Measurements from ENCODE around the gene IPO5. TPM values are rescaled to one million over a fixed set of nuclear protein-coding genes. Genes with fewer than 3 reads are reported as not detected.
"Not testable (repeated sequence)": the region's sequence is repeated elsewhere in the genome, so short reads cannot be mapped to it uniquely, and the experiment has no call there.

The IPO5 gene
- total and polyA plus RNA-seq, 2 donors = 58.9 to 164 TPM

GRCh38 chr13:98007001-98007400 is 53.5 kb downstream of the IPO5 start:
- Histone ChIP-seq H3K36me3 (ENCODE audit: insufficient read depth) (peaks cover 8% of the 10 kb centered on the region), H3K27ac (ENCODE audit: low read depth) (no peak overlapping the region), H3K4me1 (ENCODE audit: insufficient read depth) (no peaks in the 10 kb centered on the region), H3K4me3 (ENCODE audit: low read depth, low read length) (no peak overlapping the region)
- WGBS = 98% methylated on average over 5 of the region's 5 CpGs
- DNase-seq (ENCODE audit: extremely low spot score) = no peak

GRCh38 chr13:98013241-98013640 is 59.8 kb downstream of the IPO5 start:
- 86% methylated on average over 9 of the region's 9 CpGs for WGBS
- Histone ChIP-seq H3K4me1 (ENCODE audit: insufficient read depth) (no peaks in the 10 kb centered on the region), H3K36me3 (ENCODE audit: insufficient read depth) (peaks cover 8% of the 10 kb centered on the region), H3K4me3 (ENCODE audit: low read depth, low read length) (no peak overlapping the region), H3K27ac (ENCODE audit: low read depth) (no peak overlapping the region)
- DNase-seq (ENCODE audit: extremely low spot score) = no peak

GRCh38 chr13:98014766-98015165 is 61.3 kb downstream of the IPO5 start:
- no peak for DNase-seq (ENCODE audit: extremely low spot score)
- H3K4me3 ChIP-seq (ENCODE audit: low read depth, low read length) = no peak overlapping the region
- peaks cover 15% of the 10 kb centered on the region for H3K36me3 ChIP-seq (ENCODE audit: insufficient read depth)
- H3K4me1 ChIP-seq (ENCODE audit: insufficient read depth) = no peaks in the 10 kb centered on the region
- no peak overlapping the region for H3K27ac ChIP-seq (ENCODE audit: low read depth)

- Histone ChIP-seq H3K27ac (ENCODE audit: low read depth) (no peak overlapping the region), H3K36me3 (ENCODE audit: insufficient read depth) (peaks cover 9% of the 10 kb centered on the region), H3K4me1 (ENCODE audit: insufficient read depth) (no peaks in the 10 kb centered on the region), H3K4me3 (ENCODE audit: low read depth, low read length) (no peak overlapping the region)
- no peak for DNase-seq (ENCODE audit: extremely low spot score)
- WGBS = 95% methylated on average over 4 of the region's 4 CpGs
These were observed 64.8 kb downstream of the IPO5 start for GRCh38 chr13:98018293-98018692.

DNA sequence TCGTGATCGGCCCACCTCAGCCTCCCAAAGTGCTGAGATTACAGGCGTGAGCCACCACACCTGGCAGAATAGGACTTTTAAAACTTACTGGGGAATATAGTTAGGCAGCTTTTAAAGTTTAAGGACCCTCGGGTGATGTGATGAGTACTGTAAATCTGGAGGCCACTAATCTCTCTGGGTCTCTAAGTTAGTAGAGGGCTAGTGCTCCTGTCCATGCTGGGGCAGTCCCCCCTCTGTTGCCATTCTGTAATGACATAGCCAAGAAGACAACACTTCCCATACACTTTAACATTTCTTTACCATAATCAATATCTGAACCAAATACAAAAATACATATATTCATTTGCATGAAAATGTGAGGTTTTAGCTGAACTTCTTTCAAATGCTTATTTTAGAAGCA is 65.7 kb downstream of the IPO5 start:
- WGBS = 98% methylated on average over 4 of the region's 4 CpGs
- DNase-seq (ENCODE audit: extremely low spot score) = no peak
- H3K36me3 ChIP-seq (ENCODE audit: insufficient read depth) = peaks cover 9% of the 10 kb centered on the region
- H3K4me1 ChIP-seq (ENCODE audit: insufficient read depth) = no peaks in the 10 kb centered on the region
- H3K27ac ChIP-seq (ENCODE audit: low read depth) = no peak overlapping the region
- H3K4me3 ChIP-seq (ENCODE audit: low read depth, low read length) = no peak overlapping the region

DNA sequence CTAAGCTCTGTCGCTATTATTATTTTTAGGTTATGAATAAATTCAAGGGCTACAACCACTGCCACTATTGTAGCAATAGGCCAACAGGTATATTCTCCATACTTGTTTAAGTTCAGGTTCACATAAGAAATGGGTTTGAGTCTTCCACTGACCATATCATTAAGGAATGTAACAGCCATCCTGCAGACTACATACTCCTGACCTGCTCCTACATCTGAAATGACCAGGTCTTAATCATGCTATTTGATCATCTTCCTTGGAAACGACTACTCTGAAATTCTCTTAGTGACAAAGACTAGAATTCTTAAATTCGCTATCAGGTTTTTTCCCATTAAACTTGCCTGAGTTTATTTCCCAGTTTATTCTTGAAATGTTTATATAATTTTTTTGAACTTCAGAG is 66.8 kb downstream of the IPO5 start:
- no peak for DNase-seq (ENCODE audit: extremely low spot score)
- H3K4me1 ChIP-seq (ENCODE audit: insufficient read depth) = no peaks in the 10 kb centered on the region
- WGBS = 93% methylated on average over 3 of the region's 3 CpGs
- no peak overlapping the region for H3K27ac ChIP-seq (ENCODE audit: low read depth)
- H3K36me3 ChIP-seq (ENCODE audit: insufficient read depth) = peaks cover 9% of the 10 kb centered on the region
- no peak overlapping the region for H3K4me3 ChIP-seq (ENCODE audit: low read depth, low read length)

DNA sequence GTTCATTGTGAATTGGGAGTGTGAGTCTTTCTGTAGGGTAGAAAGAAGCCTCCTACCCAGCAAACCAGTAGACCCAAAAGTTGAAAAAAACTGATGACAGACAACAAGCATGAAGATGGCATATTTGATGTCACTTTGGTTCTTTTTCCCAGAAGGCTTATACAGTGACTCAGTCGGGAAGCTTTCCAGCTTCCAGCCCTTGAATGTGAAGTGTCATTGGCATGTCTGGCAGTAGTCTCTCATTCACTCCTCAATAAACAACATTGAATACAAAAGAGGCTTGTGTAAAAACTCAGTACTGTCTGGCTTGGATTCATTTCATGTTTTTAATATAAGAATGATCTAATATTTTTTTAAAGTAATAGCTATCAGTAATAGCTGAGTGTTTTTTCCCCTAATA is 68.7 kb downstream of the IPO5 start:
- H3K27ac ChIP-seq (ENCODE audit: low read depth) = no peak overlapping the region
- H3K4me1 ChIP-seq (ENCODE audit: insufficient read depth) = no peaks in the 10 kb centered on the region
- no peak overlapping the region for H3K4me3 ChIP-seq (ENCODE audit: low read depth, low read length)
- 56% methylated on average over 1 of the region's 1 CpG for WGBS
- DNase-seq (ENCODE audit: extremely low spot score) = no peak
- peaks cover 7% of the 10 kb centered on the region for H3K36me3 ChIP-seq (ENCODE audit: insufficient read depth)

DNA sequence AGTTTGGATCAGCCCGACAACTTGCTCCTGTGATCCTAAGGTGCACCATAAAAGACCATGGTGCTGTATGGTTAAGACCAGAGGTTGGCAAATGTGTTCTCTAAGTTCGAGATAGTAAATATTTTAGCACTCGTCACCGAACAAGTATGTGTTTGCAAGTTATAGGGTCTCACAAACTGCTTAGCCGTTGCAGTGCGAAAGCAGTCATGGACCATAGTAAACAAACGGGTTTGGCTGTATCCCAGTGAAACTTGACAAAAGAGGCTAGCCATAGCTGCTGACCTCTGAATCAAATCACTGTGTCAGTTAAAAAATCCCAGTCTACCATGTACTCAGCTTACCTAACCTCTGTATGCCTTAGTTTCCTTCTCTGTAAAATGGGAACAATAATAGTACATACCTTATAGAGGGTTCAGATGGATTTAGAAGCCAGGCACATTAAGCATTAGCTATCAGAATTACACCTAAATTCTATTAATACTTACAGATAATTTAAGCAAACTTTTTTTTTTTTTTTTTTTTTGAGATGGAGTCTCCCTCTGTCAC is 72.1 kb downstream of the IPO5 start:
- Histone ChIP-seq H3K27ac (ENCODE audit: low read depth) (no peak overlapping the region), H3K4me3 (ENCODE audit: low read depth, low read length) (no peak overlapping the region), H3K36me3 (ENCODE audit: insufficient read depth) (no peaks in the 10 kb centered on the region), H3K4me1 (ENCODE audit: insufficient read depth) (no peaks in the 10 kb centered on the region)
- WGBS = 74% methylated on average over 7 of the region's 7 CpGs
- no peak for DNase-seq (ENCODE audit: extremely low spot score)

GRCh38 chr13:98026457-98026857 is 73.0 kb downstream of the IPO5 start:
- Histone ChIP-seq H3K4me3 (ENCODE audit: low read depth, low read length) (no peak overlapping the region), H3K36me3 (ENCODE audit: insufficient read depth) (no peaks in the 10 kb centered on the region), H3K27ac (ENCODE audit: low read depth) (no peak overlapping the region), H3K4me1 (ENCODE audit: insufficient read depth) (no peaks in the 10 kb centered on the region)
- WGBS = 44% methylated on average over 3 of the region's 3 CpGs
- no peak for DNase-seq (ENCODE audit: extremely low spot score)

GRCh38 chr13:98032168-98032567 is 78.7 kb downstream of the IPO5 start:
- Histone ChIP-seq H3K4me3 (ENCODE audit: low read depth, low read length) (no peak overlapping the region), H3K36me3 (ENCODE audit: insufficient read depth) (no peaks in the 10 kb centered on the region), H3K27ac (ENCODE audit: low read depth) (no peak overlapping the region), H3K4me1 (ENCODE audit: insufficient read depth) (no peaks in the 10 kb centered on the region)
- DNase-seq (ENCODE audit: extremely low spot score) = no peak
- WGBS = 92% methylated on average over 5 of the region's 5 CpGs

GRCh38 chr13:98033277-98034247 is 80.1 kb downstream of the IPO5 start:
- no peaks in the 10 kb centered on the region for H3K36me3 ChIP-seq (ENCODE audit: insufficient read depth)
- 67% methylated on average over 19 of the region's 19 CpGs for WGBS
- H3K27ac ChIP-seq (ENCODE audit: low read depth) = no peak overlapping the region
- DNase-seq (ENCODE audit: extremely low spot score) = peak; percentile 23
- no peaks in the 10 kb centered on the region for H3K4me1 ChIP-seq (ENCODE audit: insufficient read depth)
- H3K4me3 ChIP-seq (ENCODE audit: low read depth, low read length) = no peak overlapping the region

- Histone ChIP-seq H3K4me3 (ENCODE audit: low read depth, low read length) (no peak overlapping the region), H3K36me3 (ENCODE audit: insufficient read depth) (no peaks in the 10 kb centered on the region), H3K27ac (ENCODE audit: low read depth) (no peak overlapping the region), H3K4me1 (ENCODE audit: insufficient read depth) (no peaks in the 10 kb centered on the region)
- no peak for DNase-seq (ENCODE audit: extremely low spot score)
- WGBS = 90% methylated on average over 5 of the region's 5 CpGs
These were observed 81.9 kb downstream of the IPO5 start for GRCh38 chr13:98035373-98035772.

GRCh38 chr13:98036564-98037302 is 83.3 kb downstream of the IPO5 start:
- H3K36me3 ChIP-seq (ENCODE audit: insufficient read depth); H3K27ac ChIP-seq (ENCODE audit: low read depth); H3K4me1 ChIP-seq (ENCODE audit: insufficient read depth); DNase-seq (ENCODE audit: extremely low spot score); H3K4me3 ChIP-seq (ENCODE audit: low read depth, low read length): not testable (repeated sequence)
- WGBS = 90% methylated on average over 12 of the region's 12 CpGs

GRCh38 chr13:98039261-98039660 is 85.8 kb downstream of the IPO5 start:
- Histone ChIP-seq H3K27ac (ENCODE audit: low read depth) (no peak overlapping the region), H3K4me1 (ENCODE audit: insufficient read depth) (no peaks in the 10 kb centered on the region), H3K4me3 (ENCODE audit: low read depth, low read length) (no peak overlapping the region), H3K36me3 (ENCODE audit: insufficient read depth) (no peaks in the 10 kb centered on the region)
- no peak for DNase-seq (ENCODE audit: extremely low spot score)
- WGBS = 93% methylated on average over 7 of the region's 7 CpGs

All from urinary bladder (tissue), 4 donors.